HCT116 (cell line): ENCODE results near the gene NOL4L.

Experiments
- EZH2 ChIP-seq: fragments of 200-600 bp; sonication (generic); IDR thresholded peaks from 2 replicates; pipeline ENCODE4 v1.6.1; 2017; ENCODE audit warnings: antibody characterized with exemption, mixed run types
- EZH2phosphoT487 ChIP-seq: fragments of 200-600 bp; IDR thresholded peaks from 2 replicates; pipeline ENCODE4 v1.6.1; 2018; ENCODE audit warnings: antibody characterized with exemption, borderline replicate concordance
- JUND ChIP-seq: IDR thresholded peaks from 2 replicates; pipeline ENCODE4 v1.6.1; 2012
- RAD21 ChIP-seq: IDR thresholded peaks from 2 replicates; pipeline ENCODE4 v1.6.1; 2012; ENCODE audit warnings: low read depth, mild to moderate bottlenecking

DNA sequence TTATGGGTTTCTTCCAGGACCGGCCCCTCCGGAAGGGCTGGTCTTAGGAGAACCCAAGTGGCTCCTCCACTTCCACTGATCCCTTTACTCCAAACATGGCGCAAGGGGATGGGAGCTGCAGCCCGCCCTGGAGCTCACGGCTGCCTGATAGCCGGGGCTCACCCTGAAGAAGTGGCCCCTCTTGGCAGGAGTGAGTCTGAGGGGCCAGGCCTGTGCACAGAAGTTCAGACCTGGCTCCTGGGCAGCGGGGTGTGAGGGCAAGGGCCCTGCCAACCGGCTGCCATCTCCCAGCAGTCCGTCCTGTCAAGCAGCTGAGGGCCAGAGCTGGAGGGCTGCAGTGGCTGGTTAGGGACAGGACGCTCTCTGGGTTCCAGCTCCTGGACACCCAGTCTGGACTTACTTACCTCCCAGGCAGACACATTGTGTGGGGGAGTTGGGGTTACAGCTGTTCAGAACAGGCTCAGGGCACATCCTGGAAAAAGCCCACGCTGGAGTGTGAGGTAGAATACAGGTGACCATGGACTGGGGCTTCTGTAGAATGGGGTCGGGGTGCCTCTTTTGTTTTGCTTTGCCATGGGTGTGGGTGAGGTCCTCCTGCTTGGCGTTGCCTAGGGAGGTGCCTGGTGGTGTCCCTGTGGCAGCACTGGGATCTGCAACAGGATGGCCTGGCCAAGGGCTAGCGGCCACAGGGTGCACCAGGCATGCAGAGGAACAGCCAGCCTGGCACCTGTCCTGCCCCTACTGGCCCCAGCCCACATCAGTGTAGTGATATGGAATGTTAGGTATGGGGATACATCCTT is 138.6 kb downstream of the NOL4L start:
- TF ChIP-seq EZH2phosphoT487: no peak
- TF ChIP-seq RAD21: no peak
- no peak for TF ChIP-seq JUND
- no peak for TF ChIP-seq EZH2
